ENCODE measurements around the gene WBP2NL. TPM values are rescaled to one million over a fixed set of nuclear protein-coding genes. Genes with fewer than 3 reads are reported as not detected.

WBP2NL gene
- total and polyA plus RNA-seq, 4 donors = 0.12 to 0.50 (median 0.25) TPM

DNA sequence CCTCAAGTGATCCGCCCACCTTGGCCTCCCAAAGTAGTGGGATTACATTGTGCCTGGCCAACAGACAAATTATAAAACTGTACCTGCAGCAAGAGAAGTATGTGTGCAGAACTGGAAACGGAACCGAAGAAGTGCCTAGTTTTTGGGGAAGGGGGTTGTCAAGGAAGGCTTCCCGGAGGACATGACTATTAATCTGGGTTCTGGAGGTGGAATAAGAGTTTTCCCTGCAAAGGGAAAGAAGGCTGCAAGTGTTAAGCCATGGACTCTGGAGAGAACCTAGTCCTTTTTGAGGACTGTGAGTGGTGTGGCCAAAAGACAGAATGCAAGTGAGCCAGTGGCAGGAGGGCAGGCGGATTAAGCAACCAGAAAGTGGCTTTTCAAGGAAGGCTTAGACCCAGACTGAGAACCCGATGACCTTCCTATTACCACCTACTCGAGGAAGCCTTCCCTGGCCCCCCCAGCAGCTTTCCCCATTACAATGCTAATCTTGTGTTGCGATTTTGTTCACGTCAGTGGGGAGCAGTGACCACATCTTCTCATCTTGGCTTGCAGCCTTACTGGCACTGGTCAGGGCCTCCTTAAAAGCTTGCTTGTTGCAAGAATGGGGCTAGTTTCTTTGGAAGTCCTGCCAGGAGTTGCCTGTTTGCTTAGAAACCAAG is 35.0 kb upstream of the WBP2NL start:
- no peaks in the 10 kb centered on the region for H3K27me3 ChIP-seq (ENCODE audit: control insufficient read depth in 4 of 4, insufficient read depth in 4 of 4, low read length in 3 of 4)
- 83% methylated on average over 9 of the region's 9 CpGs for WGBS
- H3K36me3 ChIP-seq (ENCODE audit: control insufficient read depth in 4 of 4, insufficient read depth in 3 of 4, low read depth in 1 of 4, low read length in 3 of 4) = no peaks in the 10 kb centered on the region
- H3K9me3 ChIP-seq (ENCODE audit: control insufficient read depth in 4 of 4, low read length in 3 of 4) = no peaks in the 10 kb centered on the region
- TF ChIP-seq FOXA2 (IDR thresholded peaks at IDR 0.05) (no peak), JUND (IDR thresholded peaks at IDR 0.05) (no peak), RXRA (IDR thresholded peaks at IDR 0.05) (no peak), HNF4A (conservative IDR thresholded peaks at IDR 0.05) (no peak), NR2F2 (IDR thresholded peaks at IDR 0.05) (no peak), YY1 (IDR thresholded peaks at IDR 0.05) (no peak), SP1 (IDR thresholded peaks at IDR 0.05) (no peak), EGR1 (IDR thresholded peaks at IDR 0.05; ENCODE audit: low read depth in 2 of 2) (no peak), FOXA1 (IDR thresholded peaks at IDR 0.05) (no peak), GABPA (IDR thresholded peaks at IDR 0.05 in 1 of 2, conservative IDR thresholded peaks at IDR 0.05 in 1 of 2) (no peak), RAD21 (IDR thresholded peaks at IDR 0.05) (no peak), HNF4G (IDR thresholded peaks at IDR 0.05) (no peak), TAF1 (conservative IDR thresholded peaks at IDR 0.05) (no peak)
- TF ChIP-seq, protein P1, sequence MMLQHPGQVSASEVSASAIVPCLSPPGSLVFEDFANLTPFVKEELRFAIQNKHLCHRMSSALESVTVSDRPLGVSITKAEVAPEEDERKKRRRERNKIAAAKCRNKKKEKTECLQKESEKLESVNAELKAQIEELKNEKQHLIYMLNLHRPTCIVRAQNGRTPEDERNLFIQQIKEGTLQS (IDR thresholded peaks at IDR 0.05) = no peak
- TF ChIP-seq, protein P2, sequence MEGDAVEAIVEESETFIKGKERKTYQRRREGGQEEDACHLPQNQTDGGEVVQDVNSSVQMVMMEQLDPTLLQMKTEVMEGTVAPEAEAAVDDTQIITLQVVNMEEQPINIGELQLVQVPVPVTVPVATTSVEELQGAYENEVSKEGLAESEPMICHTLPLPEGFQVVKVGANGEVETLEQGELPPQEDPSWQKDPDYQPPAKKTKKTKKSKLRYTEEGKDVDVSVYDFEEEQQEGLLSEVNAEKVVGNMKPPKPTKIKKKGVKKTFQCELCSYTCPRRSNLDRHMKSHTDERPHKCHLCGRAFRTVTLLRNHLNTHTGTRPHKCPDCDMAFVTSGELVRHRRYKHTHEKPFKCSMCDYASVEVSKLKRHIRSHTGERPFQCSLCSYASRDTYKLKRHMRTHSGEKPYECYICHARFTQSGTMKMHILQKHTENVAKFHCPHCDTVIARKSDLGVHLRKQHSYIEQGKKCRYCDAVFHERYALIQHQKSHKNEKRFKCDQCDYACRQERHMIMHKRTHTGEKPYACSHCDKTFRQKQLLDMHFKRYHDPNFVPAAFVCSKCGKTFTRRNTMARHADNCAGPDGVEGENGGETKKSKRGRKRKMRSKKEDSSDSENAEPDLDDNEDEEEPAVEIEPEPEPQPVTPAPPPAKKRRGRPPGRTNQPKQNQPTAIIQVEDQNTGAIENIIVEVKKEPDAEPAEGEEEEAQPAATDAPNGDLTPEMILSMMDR (IDR thresholded peaks at IDR 0.05; ENCODE audit: low read depth, low read length, missing input control) = no peak
- TF ChIP-seq, protein P3, sequence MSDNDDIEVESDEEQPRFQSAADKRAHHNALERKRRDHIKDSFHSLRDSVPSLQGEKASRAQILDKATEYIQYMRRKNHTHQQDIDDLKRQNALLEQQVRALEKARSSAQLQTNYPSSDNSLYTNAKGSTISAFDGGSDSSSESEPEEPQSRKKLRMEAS (IDR thresholded peaks at IDR 0.05) = no peak
- TF ChIP-seq, protein P4, sequence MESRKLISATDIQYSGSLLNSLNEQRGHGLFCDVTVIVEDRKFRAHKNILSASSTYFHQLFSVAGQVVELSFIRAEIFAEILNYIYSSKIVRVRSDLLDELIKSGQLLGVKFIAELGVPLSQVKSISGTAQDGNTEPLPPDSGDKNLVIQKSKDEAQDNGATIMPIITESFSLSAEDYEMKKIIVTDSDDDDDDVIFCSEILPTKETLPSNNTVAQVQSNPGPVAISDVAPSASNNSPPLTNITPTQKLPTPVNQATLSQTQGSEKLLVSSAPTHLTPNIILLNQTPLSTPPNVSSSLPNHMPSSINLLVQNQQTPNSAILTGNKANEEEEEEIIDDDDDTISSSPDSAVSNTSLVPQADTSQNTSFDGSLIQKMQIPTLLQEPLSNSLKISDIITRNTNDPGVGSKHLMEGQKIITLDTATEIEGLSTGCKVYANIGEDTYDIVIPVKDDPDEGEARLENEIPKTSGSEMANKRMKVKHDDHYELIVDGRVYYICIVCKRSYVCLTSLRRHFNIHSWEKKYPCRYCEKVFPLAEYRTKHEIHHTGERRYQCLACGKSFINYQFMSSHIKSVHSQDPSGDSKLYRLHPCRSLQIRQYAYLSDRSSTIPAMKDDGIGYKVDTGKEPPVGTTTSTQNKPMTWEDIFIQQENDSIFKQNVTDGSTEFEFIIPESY (IDR thresholded peaks at IDR 0.05) = no peak
- TF ChIP-seq, protein P5, sequence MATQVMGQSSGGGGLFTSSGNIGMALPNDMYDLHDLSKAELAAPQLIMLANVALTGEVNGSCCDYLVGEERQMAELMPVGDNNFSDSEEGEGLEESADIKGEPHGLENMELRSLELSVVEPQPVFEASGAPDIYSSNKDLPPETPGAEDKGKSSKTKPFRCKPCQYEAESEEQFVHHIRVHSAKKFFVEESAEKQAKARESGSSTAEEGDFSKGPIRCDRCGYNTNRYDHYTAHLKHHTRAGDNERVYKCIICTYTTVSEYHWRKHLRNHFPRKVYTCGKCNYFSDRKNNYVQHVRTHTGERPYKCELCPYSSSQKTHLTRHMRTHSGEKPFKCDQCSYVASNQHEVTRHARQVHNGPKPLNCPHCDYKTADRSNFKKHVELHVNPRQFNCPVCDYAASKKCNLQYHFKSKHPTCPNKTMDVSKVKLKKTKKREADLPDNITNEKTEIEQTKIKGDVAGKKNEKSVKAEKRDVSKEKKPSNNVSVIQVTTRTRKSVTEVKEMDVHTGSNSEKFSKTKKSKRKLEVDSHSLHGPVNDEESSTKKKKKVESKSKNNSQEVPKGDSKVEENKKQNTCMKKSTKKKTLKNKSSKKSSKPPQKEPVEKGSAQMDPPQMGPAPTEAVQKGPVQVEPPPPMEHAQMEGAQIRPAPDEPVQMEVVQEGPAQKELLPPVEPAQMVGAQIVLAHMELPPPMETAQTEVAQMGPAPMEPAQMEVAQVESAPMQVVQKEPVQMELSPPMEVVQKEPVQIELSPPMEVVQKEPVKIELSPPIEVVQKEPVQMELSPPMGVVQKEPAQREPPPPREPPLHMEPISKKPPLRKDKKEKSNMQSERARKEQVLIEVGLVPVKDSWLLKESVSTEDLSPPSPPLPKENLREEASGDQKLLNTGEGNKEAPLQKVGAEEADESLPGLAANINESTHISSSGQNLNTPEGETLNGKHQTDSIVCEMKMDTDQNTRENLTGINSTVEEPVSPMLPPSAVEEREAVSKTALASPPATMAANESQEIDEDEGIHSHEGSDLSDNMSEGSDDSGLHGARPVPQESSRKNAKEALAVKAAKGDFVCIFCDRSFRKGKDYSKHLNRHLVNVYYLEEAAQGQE (IDR thresholded peaks at IDR 0.05) = no peak
- H3K4me1 ChIP-seq (ENCODE audit: control insufficient read depth in 4 of 4, insufficient read depth in 4 of 4, low read length in 3 of 4) = no peaks in the 10 kb centered on the region
- no peak overlapping the region for H3K4me3 ChIP-seq (ENCODE audit: low read depth in 1 of 3, low read length in 3 of 3)
- no peak overlapping the region for H3K27ac ChIP-seq (ENCODE audit: low read depth in 1 of 2, low read length in 2 of 2)
- H3K9ac ChIP-seq (ENCODE audit: low read depth in 1 of 2, low read length in 2 of 2) = no peak overlapping the region
- no peak for DNase-seq (ENCODE audit: low spot score)

Measured in liver (tissue), 9 donors.